HG03045 (cell line): ENCODE data around the gene NUP155.
"Not testable (repeated sequence)": the region's sequence is repeated elsewhere in the genome, so short reads cannot be mapped to it uniquely, and the experiment has no call there.

Experiments used
- ATAC-seq: cut with Tn5 transposase; IDR thresholded peaks from one replicate; pipeline ENCODE4 v1.9.1; 2021; ENCODE audit warnings: mild to moderate bottlenecking, moderate library complexity; ENCODE audit not compliant: unreplicated experiment

NUP155 gene

DNA sequence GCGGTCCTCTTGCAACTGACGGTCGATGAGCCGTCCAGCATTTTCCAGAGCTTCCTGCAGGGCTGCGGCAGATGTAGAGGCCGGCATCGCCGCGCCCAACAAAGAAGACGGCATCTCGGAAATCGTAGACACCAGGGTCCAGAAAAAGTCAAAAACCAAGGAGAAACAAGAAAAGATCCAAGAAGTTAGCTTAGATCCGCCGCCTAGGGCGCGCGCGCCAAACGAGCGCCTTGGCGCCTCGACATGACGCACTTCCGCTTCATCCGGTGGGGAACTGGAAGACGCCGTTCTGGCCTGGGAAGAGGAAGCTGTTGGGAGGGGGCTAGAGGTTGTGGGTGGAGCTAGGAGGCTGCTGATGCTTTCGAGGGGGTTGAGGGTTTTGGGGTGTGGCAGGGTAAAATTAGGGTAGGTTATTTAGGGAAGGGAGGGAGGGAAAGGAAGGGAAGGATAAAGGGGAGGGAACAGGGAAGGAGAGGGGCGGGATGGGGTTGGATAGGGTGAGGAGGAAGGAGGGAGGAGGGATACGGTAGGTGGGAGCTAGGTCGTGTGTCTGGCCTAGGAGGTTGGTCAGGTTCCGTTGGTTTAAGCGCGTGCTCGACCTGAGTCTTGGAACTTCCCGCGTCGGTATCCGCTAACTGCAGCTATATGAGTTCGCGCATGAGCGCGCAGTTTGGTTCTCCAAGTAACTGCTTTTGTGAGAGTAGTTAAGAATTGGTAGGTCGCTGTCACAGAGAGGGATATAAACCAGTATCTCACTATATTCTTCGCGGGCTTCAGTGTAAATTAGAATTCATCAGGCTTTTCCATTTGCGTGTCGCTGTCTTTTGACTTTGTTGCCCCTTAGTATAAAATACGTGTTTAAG, at the start of gene NUP155:
Gene NUP155 (minus strand): TSS at position 243 of the 863 bp plus-strand sequence. CDS start 129 bp downstream, at position 114.
- ATAC-seq: peak; percentile 93

DNA sequence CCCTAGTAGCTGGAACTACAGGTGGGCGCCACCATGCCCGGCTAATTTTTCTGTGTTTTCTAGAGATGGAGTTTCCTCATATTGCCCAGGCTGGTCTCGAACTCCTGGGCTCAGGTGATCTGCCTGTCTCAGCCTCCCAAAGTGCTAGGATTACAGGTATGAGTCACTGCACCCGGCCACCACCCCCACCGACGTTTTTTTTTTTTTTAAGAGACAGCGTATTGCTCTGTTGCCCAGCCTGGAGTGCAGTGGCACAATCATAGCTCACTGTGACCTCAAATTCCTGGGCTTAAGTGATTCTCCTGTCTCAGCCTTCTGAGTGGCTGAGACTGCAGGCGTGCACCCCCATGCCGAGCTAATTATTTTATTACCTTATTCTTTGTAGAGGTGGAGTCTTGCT, 46.4 kb upstream of the NUP155 start:
- ATAC-seq: no peak

DNA sequence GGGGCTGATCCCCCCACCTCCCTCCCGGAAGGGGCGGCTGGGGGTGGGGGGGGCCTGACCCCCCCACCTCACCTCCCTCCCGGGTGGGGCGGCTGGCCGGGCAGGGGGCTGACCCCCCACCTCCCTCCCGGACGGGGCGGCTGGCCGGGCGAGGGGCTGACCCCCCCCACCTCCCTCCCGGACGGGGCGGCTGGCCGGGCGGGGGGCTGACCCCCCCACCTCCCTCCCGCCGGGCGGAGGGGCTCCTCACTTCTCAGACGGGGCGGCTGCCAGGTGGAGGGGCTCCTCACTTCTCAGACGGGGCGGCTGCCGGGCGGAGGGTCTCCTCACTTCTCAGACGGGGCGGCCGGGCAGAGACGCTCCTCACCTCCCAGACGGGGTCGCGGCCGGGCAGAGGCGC, 44.5 kb upstream of the NUP155 start:
- ATAC-seq: not testable (repeated sequence)

DNA sequence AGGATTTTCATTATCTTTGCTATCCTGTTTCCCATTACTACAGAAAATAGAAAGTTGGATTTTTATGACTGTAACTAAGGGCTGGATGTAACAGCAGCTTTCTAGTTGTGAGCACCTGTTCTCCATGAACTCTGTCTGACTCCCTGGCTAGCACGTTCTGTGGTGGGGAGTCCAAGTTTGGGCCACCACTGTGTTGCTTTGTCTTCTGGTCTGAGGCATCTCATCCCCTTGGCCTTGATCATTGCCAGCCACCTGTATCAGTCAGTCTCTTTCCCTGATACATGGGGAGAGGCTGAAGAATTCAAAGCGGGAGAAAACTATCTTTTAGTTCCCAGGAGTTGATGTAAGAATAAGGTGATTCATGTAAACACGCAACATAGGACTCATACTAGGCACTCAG, 41.6 kb upstream of the NUP155 start:
- no peak for ATAC-seq

DNA sequence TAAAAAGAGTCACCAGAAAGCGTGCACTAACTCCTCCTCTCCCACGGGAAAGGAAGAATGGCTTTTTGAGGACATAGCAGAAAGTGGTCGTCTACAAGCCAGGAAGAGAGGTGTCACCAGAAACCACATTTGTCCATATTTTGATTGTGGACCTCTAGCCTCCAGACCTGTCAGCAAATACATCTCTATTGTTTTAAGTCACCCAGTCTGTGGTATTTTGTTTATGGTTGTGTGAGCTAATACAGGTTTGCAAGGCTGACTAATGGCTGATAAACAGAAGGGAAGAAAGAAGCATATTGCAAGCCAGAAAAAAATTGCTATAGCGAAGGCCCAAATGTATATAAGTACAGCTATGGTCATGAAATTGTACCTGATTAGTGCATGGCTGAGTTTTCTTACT, 29.6 kb upstream of the NUP155 start:
- ATAC-seq: no peak

DNA sequence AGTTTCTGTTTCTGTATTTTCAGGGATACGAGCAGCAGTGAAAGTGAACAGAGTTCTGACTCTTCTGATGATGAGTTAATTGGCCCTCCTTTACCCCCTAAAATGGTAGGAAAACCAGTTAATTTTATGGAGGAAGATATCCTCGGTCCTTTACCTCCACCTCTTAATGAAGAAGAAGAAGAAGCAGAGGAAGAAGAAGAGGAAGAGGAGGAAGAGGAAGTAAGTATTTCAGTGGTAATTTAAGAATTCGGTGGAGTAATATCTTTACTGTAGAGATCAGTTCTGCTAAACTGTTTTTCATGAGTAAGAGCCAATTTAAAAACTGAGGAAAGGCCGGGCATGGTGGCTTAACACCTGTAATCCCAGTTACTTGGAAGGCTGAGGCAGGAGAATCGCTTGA, 25.4 kb upstream of the NUP155 start:
- no peak for ATAC-seq

DNA sequence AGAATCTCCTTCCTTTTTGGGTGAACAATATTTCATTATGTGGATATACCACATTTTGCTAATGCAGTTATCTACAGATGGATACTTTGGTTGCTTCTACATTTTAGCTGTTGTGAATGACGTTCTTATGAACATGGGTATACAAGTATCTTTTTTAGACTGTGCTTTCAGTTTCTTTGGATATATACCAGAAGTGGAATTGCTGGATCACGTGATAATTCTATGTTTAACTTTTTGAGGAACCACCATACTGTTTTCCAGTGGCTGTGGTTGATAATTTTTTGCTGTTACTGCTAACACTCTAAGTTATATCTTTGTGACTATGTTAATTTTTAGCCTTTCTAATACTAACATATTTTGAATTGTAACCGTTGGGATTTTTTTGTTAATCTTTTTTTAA, 20.7 kb upstream of the NUP155 start:
- no peak for ATAC-seq

DNA sequence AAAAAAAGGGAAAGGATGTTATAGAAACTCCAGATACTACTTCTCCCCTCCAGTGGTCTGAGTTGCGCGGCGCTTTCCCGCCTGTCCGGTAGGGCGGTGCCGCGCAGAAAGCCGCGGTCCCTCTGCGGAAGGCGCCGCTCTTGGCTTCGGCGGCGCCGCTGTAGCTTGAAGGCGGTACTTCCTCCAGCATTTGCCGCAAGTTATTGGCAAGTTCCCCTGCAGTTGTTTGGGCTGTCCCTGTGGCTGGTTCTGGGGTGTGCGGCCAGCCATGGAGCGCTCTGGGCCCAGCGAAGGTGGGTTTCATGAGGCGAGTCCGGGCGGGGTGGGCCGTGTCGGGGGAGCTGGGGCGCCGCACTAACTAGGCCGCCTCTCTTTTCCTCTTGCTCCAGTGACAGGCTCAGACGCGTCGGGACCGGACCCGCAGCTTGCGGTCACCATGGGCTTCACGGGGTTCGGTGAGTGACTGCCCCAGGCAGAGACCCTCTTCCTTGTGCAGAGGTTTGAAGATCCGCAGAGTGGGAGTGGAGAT, 8.3 kb upstream of the NUP155 start, which contains the start of gene WDR70:
Gene WDR70 (plus strand): TSS at position 219 of the 529 bp plus-strand sequence. CDS start 50 bp downstream, at position 269.
- ATAC-seq: peak; percentile 99

DNA sequence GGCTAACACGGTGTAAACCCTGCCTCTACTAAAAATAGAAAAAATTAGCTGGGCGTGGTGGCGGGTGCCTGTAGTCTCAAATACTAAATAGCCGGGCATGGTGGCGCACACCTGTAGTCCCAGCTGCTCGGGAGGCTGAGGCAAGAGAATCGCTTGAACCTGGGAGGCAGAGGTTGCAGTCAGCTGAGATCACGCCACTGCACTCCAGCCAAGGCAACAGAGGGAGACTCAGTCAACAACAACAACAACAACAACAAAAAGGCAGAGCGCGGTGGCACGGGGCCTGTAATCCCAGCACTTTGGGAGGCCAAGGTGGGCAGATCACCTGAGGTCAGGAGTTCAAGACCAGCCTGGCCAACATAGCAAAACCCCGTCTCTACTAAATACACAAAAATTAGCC, 7.2 kb upstream of the NUP155 start:
- ATAC-seq: not testable (repeated sequence)

DNA sequence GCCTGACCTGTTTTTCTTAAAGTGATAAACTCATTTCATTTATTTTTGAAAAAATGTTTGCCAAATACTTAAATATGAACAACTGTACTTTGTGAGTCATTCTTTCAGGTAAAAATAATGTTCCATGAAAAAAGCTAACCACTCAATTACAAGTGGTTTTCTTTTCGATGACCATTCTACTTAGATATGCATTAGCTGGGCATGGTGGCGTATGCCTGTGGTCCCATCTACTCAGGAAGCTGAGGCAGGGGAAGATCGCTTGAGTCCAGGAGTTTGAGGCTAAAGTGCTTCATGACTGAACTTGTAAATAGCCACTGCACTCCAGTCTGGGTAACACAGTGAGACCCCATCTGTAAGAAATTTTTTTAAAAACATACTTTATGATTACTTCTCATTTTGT, 4.2 kb upstream of the NUP155 start:
- ATAC-seq: no peak

DNA sequence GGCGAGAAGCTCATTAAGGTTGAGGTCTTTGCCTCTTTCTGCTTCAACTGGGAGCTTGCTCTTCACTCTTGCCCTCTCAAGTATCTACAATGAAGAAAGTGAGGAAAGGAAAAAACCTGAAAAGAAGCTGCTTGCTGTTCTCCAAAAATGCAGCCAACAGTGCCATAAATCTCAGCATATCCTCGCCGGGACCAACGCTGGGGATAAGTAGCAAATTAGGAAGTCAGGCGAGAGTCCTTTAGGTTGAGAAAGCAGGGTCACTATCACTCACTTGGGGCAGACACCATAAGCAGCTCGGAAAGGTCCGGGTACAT, 399 bp downstream of the NUP155 start:
- no peak for ATAC-seq

DNA sequence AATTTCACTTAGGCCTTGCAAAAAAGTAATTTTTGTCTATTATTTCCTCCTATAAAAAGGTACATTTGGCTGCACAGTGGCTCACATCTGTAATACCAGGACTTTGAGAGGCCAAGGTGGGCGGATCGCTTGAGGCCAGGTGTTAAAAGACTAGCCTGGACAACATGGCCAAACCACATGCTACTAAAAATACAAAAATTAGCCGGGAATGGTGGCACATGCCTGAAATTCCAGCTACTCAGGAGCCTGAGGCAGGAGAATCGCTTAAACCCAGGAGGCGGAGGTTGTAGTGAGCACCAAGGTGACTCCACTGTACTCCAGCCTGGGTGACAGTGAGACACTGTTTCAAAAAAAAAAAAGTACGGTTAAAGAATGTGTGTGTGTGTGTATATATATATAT, 15.7 kb downstream of the NUP155 start:
- ATAC-seq: no peak

DNA sequence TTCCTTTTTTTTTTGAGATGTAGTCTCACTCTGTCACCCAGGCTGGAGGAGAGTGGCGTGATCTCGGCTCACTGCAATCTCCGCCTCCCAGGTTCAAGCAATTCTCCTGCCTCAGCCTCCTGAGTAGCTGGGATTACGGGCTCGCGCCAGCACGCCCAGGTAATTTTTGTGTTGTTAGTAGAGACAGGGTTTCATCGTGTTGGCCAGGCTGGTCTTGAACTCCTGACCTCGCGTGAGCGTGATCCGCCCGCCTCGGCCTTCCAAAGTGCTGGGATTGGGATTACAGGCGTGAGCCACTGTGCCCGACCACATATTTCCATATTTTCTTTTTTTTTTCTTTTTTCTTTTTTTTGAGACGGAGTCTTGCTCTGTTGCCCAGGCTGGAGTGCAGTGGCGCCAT, 28.2 kb downstream of the NUP155 start:
- not testable (repeated sequence) for ATAC-seq

DNA sequence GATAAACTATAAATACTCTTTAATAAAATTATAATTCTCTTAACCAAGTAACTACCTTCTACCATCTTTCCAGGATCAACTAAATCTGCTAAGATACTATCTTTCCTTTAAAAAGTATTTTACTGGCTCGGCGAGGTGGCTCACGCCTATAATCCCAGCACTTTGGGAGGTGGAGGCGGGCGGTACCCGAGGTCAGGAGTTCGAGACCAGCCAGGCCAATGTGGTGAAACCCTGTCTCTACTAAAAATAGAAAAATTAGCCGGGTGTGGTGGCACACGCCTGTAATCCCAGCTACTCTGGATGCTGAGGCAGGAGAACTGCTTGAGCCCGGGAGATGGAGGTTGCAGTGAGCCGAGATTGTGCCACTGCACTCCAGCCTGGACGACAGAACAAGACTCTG, 36.2 kb downstream of the NUP155 start:
- not testable (repeated sequence) for ATAC-seq

DNA sequence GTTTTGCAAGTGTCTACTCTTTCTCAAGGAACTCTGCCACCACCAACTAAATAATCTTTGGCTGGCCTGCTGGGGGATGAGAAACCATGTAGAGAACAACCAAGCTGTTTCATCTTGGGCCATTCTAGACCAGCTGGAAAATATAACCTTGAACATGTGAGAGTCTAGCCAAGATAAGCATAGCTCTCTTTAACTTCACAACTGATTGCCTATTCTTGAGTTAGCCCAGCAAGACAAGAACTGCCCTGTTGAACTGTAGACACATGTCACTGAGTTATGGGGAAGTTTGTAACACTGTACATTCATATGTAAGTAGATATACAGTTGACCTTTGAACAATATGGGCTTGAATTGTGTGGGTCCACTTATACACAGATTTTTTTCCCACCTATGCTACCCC, 44.4 kb downstream of the NUP155 start:
- no peak for ATAC-seq

DNA sequence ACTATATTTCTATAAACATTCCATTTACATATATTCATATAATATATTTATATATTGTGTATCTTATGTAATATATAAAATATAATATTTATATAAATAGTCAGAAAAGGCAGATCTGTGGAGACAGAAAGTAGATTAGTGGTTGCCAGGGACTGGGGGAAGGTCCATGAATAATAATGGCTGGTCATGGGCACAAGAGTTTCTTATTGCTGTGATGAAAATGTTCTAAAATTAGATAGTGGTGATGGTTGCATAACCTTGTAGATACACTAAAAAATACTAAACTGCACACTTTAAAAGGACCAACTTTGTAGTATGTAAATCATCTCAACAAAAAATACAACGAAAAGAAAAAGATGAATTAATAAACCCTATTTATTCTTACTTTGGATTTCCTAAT, 47.3 kb downstream of the NUP155 start:
- no peak for ATAC-seq

DNA sequence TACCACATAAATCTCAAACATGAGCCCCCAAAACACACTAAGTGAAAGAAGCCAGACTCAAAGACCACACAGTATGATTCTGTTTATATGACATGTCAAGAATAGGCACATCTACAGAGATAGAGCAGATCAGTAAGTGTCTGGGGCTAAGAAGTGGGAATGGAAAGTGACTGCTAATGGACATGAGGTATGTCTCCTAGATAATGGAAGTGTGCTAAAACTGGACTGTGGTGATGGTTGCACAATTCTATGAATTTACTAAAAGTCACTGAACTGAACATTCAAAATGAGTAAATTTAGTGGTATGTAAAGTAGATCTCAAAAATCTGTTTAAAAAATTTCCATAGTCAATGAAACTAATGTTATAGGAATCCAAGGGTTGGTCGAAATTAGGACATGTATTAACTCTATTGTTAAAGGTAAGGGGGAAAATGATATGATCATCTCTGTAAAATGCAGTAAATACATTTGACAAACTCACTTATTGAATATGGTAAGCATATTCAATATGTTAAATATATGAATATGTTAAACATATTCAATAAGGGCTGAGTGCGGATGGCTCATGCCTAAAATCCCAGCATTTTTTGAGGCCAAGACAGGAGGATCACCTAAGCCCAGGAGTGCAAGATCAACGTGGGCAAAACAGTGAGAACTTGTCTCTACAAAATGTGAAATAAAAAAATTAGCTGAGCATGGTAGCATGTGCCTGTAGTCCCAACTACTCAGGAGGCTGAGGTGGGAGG, 51.7 kb downstream of the NUP155 start:
- no peak for ATAC-seq

DNA sequence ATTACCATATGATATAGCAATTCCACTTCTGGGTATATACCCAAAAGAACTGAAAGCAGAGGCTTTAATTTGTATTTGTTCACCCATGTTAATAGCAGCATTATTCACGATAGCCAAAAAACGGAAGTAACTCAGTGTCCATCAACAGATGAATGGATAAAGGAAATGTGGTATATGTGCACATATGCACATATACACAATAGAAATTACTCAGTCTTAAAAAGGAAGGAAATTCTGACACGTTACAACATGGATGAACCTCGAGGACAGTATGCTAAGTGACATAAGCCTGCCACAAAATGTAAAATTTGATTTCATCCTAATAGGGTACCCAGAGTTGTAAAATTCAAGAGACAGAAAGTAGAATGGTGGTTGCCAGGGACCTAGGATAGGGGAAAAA, 54.9 kb downstream of the NUP155 start:
- no peak for ATAC-seq

DNA sequence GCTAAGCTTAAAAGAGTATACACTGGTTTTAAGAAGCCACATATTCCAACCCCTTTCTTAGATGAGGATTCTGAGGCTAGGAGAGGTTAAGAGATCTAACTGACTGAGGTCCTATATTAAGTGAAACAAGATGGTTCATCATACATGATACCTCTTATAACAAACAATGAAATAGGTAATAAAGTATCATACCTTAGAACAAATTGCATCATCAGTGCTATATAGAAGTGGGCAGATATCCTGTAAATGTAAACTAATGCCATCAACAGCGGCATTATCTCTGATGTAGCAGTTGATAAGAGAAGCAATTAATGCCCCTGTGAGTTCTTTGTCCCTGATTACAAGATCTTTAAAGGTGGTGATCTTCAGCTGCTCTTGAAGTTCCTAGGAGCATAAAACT, 60.5 kb downstream of the NUP155 start:
- ATAC-seq: no peak

DNA sequence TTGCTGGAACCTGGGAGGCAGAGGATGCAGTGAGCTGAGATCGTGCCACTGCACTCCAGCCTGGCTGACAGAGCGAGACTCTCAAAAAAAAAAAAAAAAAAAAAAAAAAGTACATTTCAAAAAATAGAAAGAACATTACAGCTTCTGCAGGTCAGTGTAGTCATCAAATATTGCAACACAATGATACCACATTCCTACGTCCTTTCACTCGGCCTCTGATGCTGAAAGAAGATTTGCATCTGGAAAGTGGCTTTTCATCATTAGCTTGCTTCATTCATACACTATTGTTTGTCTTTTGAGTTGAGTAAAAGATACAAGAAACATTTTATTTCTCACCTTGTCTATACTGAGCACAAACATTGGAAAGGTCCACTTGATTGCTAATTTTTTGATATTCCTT, 62.1 kb downstream of the NUP155 start:
- ATAC-seq: no peak

DNA sequence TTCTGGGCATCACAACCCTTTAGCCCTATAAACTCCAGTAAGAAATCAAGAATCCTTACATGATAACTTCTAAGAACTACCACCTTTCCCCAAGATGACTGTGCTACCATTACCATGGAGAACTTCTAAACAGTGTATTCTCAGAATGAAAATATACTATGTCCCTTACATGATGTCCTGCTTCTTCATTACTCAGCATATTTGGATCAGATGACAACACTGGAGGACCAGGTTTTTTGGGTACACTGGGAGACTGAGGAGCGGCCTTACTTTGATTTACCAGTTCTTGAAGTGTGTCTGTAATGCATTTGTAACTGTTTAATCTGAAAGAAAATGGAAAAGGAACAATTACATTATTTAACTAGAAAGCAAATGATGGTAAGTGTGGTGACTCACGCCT, 66.0 kb downstream of the NUP155 start:
- ATAC-seq: no peak

DNA sequence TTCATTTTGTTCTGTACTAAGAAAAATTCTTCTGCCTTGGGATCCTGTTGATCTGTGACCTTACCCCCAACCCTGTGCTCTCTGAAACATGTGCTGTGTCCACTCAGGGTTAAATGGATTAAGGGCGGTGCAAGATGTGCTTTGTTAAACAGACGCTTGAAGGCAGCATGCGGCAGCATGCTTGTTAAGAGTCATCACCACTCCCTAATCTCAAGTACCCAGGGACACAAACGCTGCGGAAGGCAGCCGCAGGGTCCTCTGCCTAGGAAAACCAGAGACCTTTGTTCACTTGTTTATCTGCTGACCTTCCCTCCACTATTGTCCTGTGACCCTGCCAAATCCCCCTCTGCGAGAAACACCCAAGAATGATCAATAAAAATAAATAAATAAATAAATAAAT, 74.6 kb downstream of the NUP155 start:
- not testable (repeated sequence) for ATAC-seq
